ENCODE data around the gene DCAF17.

GRCh38 chr2:171390941-171391516 is 43.0 kb upstream of the DCAF17 start:
- TF ChIP-seq GATA2 (IDR thresholded peaks at IDR 0.05; ENCODE audit: low read depth, low read length) (no peak), GATA3 (IDR thresholded peaks at IDR 0.05; ENCODE audit: low read depth, low read length) (no peak)

Data from SH-SY5Y (cell line).